HG03039 (cell line): ENCODE results near the gene COL27A1.
"Not testable (repeated sequence)": the region's sequence is repeated elsewhere in the genome, so short reads cannot be mapped to it uniquely, and the experiment has no call there.

ENCODE experiments used
- ATAC-seq: cut with Tn5 transposase; IDR thresholded peaks from one replicate; pipeline ENCODE4 v1.9.1; 2021; ENCODE audit warnings: mild to moderate bottlenecking, moderate library complexity; ENCODE audit not compliant: unreplicated experiment

The COL27A1 gene

GRCh38 chr9:114180696-114181606 lies 25.6 kb downstream of the COL27A1 start:
- no peak for ATAC-seq

GRCh38 chr9:114181607-114182409 lies 26.5 kb downstream of the COL27A1 start:
- ATAC-seq = no peak

GRCh38 chr9:114183006-114183405 lies 27.7 kb downstream of the COL27A1 start:
- no peak for ATAC-seq

GRCh38 chr9:114184071-114184470 lies 28.7 kb downstream of the COL27A1 start:
- no peak for ATAC-seq

GRCh38 chr9:114184866-114185265 lies 29.5 kb downstream of the COL27A1 start:
- no peak for ATAC-seq

- no peak for ATAC-seq
Observed at GRCh38 chr9:114185570-114186490, 30.5 kb downstream of the COL27A1 start.

- no peak for ATAC-seq
Observed at GRCh38 chr9:114186605-114187289, 31.4 kb downstream of the COL27A1 start.

GRCh38 chr9:114187827-114188226 lies 32.5 kb downstream of the COL27A1 start:
- ATAC-seq = no peak

GRCh38 chr9:114189823-114190562 lies 34.7 kb downstream of the COL27A1 start:
- no peak for ATAC-seq

GRCh38 chr9:114190563-114190905 lies 35.2 kb downstream of the COL27A1 start:
- no peak for ATAC-seq

GRCh38 chr9:114191402-114191801 lies 36.1 kb downstream of the COL27A1 start:
- not testable (repeated sequence) for ATAC-seq

GRCh38 chr9:114192539-114192938 lies 37.2 kb downstream of the COL27A1 start:
- no peak for ATAC-seq

- no peak for ATAC-seq
Observed at GRCh38 chr9:114193090-114193489, 37.8 kb downstream of the COL27A1 start.

GRCh38 chr9:114196117-114196516 lies 40.8 kb downstream of the COL27A1 start:
- no peak for ATAC-seq

- ATAC-seq = no peak
Observed at GRCh38 chr9:114196979-114197622, 41.8 kb downstream of the COL27A1 start.

- no peak for ATAC-seq
Observed at GRCh38 chr9:114198249-114199040, 43.1 kb downstream of the COL27A1 start.

- no peak for ATAC-seq
Observed at GRCh38 chr9:114200721-114201300, 45.5 kb downstream of the COL27A1 start.

GRCh38 chr9:114202396-114202795 lies 47.1 kb downstream of the COL27A1 start:
- no peak for ATAC-seq
